ENCODE measurements around the gene NAGA.
"Not testable (repeated sequence)": the region's sequence is repeated elsewhere in the genome, so short reads cannot be mapped to it uniquely, and the experiment has no call there.

Gene NAGA

GRCh38 chr22:42070517-42071422, at the start of gene NAGA:
Gene NAGA (minus strand): TSS chr22:42070812. CDS start chr22:42070297, 515 bp downstream.
- DNase-seq, result peak; percentile 99

- DNase-seq, result peak; percentile 38
These were observed 46.3 kb upstream of the NAGA start for GRCh38 chr22:42116848-42117424.

- not testable (repeated sequence) for DNase-seq
These were observed 44.8 kb upstream of the NAGA start for GRCh38 chr22:42115420-42115830.

GRCh38 chr22:42114721-42115120, 44.1 kb upstream of the NAGA start:
- peak; percentile 58 for DNase-seq

- DNase-seq, result peak; percentile 27
These were observed 42.2 kb upstream of the NAGA start for GRCh38 chr22:42112793-42113192.

GRCh38 chr22:42111798-42112197, 41.2 kb upstream of the NAGA start:
- DNase-seq, result no peak

GRCh38 chr22:42108848-42109247, 38.2 kb upstream of the NAGA start:
- no peak for DNase-seq

- not testable (repeated sequence) for DNase-seq
These were observed 33.8 kb upstream of the NAGA start for GRCh38 chr22:42104332-42104860.

GRCh38 chr22:42101199-42101598, 30.6 kb upstream of the NAGA start:
- no peak for DNase-seq

- DNase-seq, result no peak
These were observed 20.8 kb upstream of the NAGA start for GRCh38 chr22:42091455-42091782.

- DNase-seq, result peak; percentile 99
These were observed 20.2 kb upstream of the NAGA start, which contains the start of gene NDUFA6 for GRCh38 chr22:42090596-42091454. Gene NDUFA6 (minus strand): TSS chr22:42090772. CDS start chr22:42090744, 28 bp downstream.

- DNase-seq, result no peak
These were observed 15.4 kb upstream of the NAGA start for GRCh38 chr22:42086051-42086450.

- DNase-seq, result no peak
These were observed 14.3 kb upstream of the NAGA start for GRCh38 chr22:42084874-42085273.

GRCh38 chr22:42083119-42083518, 12.5 kb upstream of the NAGA start:
- DNase-seq, result no peak

GRCh38 chr22:42080287-42080686, 9.7 kb upstream of the NAGA start:
- peak; percentile 35 for DNase-seq

GRCh38 chr22:42079319-42080251, 9.0 kb upstream of the NAGA start, which contains the start of gene SMDT1:
Gene SMDT1 (plus strand): TSS chr22:42079700. CDS start chr22:42079769, 69 bp downstream.
- peak; percentile 98 for DNase-seq

GRCh38 chr22:42078469-42079318, 8.1 kb upstream of the NAGA start:
- DNase-seq, result no peak

- no peak for DNase-seq
These were observed 7.0 kb upstream of the NAGA start for GRCh38 chr22:42077486-42078125.

GRCh38 chr22:42076764-42077485, 6.3 kb upstream of the NAGA start:
- DNase-seq, result no peak
